GM19240 (cell line): ENCODE results near the gene RNF213.

ENCODE experiments used
- DNase-seq: peaks from one replicate; pipeline ENCODE4 v3.0.0; 2011; ENCODE audit warnings: low spot score; ENCODE audit not compliant: insufficient read length

Gene RNF213

DNA sequence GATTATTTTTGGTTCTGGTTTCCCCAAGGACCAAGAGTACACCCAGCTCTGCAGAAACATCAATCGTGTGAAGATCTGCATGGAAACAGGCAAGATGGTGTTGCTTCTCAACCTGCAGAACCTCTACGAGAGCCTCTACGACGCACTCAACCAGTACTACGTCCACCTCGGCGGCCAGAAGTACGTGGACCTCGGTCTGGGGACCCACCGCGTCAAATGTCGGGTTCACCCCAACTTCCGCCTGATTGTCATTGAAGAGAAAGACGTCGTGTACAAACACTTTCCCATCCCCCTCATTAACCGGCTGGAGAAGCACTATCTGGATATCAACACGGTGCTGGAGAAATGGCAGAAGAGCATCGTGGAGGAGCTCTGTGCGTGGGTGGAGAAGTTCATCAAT, 86.9 kb downstream of the RNF213 start:
- DNase-seq = no peak

GRCh38 chr17:80347948-80348351, 87.3 kb downstream of the RNF213 start:
- no peak for DNase-seq

DNA sequence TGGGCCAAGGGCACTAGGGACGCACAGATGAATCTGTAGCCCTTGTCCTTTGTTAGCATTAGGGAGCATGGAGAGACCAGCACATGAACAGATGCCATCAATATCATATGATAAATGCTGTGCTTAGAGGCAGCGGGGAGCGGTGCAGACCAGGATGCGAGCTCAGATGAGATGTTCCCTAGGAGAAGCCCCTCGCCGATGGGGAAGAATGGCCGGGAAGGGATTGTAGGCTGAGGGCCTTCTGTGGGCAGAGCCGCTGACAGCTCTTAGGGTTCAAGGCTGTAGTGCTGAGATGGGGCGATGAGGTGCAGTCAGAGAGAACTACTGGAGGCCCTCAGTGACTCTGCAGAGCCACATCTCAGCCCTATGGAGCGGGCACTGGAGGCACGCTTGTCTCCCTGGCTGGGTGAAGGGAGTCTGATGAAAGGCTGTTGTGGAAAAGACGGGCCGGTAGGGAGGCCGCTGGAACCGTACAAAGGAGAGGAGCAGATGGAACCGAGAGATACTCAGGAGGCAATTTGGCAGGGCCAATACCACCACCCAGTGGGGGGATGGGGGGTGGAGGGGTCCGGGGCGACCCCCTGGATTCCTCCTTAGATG, 88.0 kb downstream of the RNF213 start:
- no peak for DNase-seq

GRCh38 chr17:80349151-80349651, 88.5 kb downstream of the RNF213 start:
- no peak for DNase-seq

- DNase-seq = no peak
These were observed 89.1 kb downstream of the RNF213 start for GRCh38 chr17:80349751-80350150.

DNA sequence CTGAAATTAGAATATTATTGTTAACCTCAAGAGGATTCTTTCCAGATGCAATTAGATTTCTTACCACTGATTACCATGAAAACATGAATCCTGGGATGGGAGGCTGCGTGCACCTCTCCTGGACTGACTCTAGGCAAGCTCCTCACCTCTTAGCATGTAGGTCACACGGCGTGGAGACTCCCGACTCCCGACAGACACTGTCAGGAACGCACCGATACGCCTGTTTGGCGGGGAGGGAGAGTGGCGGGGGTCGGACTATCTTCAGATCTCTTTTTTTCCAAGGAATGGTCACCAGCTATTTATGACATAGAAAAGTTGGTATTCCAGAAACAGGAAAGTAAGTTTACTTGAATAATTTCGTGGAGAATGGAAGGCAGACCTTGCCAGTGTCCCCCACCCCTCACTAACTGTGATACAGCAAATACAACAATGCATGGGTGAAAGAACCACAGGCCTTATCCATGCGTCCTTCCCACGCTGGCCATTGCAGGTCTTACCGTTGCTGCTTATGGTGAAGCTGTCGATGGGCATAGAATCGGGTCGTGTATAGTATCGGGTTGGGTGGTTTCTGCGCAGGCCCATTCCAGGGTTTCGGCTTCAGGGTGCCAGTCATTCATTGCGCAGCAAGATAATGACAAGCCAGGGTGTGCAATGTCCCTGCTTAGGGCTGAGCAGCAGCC, 91.7 kb downstream of the RNF213 start:
- no peak for DNase-seq

GRCh38 chr17:80352991-80353665, 92.5 kb downstream of the RNF213 start:
- no peak for DNase-seq

GRCh38 chr17:80353718-80354275, 93.1 kb downstream of the RNF213 start:
- no peak for DNase-seq

GRCh38 chr17:80354336-80354735, 93.7 kb downstream of the RNF213 start:
- DNase-seq = no peak

GRCh38 chr17:80356231-80356856, 95.7 kb downstream of the RNF213 start:
- DNase-seq = no peak

GRCh38 chr17:80358131-80358530, 97.5 kb downstream of the RNF213 start:
- no peak for DNase-seq

DNA sequence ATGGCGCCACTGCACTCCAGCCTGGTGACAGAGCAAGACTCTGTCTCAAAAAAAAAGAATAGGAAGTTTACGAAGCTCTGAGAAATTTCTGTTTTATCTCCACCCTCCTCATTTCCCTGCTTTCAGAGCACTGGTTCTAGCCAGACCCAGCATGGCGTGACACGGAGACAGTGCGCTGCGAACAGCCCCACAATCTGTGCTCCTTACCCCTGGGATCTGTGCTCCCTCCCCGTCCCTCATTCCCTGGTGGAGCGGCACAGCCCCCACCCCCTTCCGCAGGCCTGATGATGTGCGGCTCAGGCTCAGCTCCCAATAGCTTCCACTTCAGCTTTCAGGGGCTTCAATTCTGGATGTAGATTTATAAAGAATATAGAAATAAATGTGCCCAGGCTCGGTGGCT, 98.2 kb downstream of the RNF213 start:
- no peak for DNase-seq

DNA sequence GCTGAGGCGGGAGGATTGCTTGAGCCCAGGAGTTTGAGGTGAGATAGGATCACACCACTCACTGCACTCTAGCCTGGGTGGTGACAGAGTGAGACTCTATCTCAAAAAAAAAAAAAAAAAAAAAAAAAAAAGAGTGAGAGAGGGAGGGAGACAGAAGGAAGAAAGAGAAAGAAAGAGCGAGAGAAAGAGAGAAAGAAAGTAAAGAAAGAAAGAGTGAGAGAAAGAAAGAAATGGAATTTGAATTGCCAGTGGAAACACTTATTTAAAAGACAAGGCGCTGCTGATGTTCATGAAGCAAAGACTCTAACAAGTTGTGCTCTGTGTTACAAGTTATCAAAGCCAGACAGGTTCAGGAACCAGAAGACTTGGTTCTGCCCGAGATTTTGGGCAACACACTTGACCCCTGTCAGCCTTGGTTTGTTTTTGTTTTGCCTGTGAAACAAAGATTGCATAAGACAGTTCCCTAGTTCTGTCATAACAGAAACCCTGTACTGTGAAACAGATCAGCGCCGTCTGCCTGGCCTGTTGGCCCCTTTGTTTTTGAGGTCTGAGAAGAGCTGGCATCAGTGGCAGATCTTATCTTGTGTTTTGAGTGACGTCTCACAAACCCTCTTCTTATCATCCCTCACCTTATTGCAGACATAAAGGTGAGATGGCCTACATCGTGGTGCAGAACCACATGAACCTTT, 98.9 kb downstream of the RNF213 start:
- no peak for DNase-seq

GRCh38 chr17:80360396-80360795, 99.7 kb downstream of the RNF213 start:
- DNase-seq = no peak

DNA sequence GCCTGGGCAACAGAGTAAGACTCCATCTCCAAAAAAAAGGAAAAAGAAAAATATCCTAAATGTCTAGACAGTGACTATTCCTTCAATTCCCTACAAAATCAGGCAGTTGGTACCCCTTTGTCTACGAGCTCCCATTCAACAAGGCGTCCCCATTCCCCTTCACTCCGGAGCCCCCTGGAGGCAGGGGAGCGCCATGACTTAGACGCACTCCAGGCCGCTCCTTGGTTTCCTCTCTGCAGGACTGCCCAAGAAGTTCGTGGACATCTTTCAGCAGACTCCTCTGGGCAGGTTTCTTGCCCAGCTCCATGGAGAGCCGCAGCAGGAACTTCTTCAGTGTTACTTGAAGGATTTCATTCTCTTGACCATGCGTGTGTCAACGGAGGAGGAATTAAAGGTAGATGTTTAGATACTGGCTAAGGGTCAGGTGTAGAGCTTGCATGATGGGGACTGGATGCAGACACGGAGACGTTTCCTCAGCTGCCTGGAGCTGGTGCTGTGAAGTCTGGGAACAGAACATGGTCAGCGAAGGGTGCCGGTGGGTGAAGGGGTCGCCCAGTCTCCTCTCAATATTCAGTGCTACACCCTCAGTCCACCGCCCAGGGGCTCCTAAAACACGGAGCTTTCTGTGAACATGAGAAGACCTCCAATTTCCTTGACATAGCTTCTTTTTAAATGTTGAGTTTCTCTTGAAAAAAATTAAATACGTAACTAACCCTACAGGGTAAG, 101.0 kb downstream of the RNF213 start:
- DNase-seq = no peak

DNA sequence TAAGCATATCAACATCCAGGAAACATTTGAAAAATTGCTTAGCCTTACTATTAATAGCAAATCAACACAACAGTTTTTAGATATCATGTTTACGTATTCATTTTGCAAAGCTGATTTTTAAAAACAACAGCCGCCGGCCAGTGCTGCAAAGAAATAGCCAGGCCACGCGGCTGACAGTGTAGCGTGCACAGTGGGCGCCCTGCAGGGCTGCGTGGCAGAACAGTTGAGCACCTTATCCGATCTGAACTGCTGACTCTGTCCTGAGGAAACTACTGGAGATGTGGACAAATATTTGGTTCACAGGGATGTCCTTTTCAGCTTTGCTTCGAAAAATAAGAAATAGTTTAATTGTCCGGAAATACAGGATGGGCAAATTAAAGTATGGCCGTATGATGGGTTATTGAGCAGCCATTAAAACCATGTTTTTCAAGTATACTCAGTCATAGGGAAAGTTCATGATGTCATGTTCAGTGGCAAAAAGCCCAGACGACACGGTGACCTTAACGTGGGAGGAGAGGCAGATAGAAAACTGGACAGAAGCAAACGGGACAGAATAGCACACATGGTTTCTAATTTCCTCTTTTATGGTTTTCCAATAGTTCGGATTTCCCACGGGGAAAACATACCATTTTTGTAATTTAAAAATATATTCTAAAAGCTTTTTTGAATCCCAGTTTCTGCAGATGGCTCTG, 101.9 kb downstream of the RNF213 start:
- DNase-seq = no peak

GRCh38 chr17:80363120-80363515, 102.5 kb downstream of the RNF213 start:
- no peak for DNase-seq

DNA sequence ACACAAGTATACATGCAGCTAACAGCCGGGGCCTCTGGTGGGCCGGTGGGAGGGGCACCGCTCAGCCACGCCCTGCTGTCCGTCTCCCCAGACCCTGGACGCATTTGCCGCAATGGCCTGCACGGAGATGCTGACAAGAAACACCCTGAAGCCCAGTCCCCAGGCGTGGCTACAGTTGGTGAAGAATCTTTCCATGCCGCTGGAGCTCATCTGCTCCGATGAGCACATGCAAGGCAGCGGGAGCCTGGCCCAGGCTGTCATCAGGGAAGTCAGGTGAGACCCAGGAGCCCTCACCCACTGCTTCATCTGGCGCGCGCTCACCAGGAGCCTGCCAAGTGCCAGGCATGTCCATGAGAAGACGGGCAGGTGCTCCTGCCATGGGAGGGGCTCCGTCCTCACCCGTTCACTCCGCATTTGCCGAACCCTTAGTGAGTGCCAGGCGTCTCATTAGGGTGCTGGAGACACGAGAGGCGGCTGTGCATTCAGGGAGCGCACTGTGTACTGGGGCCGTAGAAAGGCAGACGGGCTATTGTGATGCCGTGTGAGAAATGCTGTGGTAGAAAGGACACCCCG, 103.0 kb downstream of the RNF213 start:
- no peak for DNase-seq

GRCh38 chr17:80364091-80364691, 103.5 kb downstream of the RNF213 start:
- no peak for DNase-seq
